GM19238 (cell line): ENCODE results near the gene AP2B1.

Experiments used
- DNase-seq: peaks from one replicate; pipeline ENCODE4 v3.0.0; 2011; ENCODE audit warnings: low spot score; ENCODE audit not compliant: insufficient read length

Gene AP2B1

DNA sequence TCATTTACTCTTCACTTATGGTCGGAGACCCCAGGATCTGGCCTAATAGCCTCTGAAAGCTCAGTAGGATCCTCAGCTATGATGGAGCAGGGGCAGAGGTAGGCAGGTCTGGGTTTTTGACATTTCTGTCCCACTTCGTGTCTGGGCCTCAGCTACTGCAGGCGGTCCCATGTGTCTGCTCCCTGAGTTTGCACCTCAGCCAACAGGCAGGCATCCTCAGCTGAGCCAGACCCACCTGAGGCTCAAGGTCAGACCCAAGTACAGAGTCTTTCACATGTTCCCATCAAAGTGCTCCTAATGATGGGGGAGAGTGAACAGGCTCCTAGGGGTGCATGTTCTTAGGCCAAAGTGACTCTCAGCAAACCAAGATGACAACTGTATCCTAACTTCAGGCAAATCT lies 141.4 kb downstream of the AP2B1 start:
- DNase-seq = no peak

DNA sequence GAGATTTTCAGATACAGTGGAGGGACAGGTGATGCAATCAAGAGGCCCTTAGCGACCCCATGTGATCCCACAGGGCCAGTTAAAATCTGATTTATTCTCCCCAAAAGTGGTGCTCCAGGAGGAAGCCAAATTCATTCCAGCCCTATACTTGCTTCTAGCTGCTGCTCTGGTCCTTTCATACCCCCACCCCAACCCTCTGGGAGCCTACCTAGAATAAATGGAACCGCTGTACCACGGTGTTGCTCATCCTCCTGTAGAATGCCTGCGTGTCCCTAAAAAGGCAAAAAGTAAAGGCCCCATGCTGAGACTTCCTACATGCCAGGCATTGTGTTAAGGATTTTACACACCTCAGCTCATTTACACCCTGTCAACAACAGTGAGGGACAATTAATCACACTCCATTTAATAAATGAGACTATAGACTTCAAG lies 142.3 kb downstream of the AP2B1 start:
- DNase-seq = no peak

DNA sequence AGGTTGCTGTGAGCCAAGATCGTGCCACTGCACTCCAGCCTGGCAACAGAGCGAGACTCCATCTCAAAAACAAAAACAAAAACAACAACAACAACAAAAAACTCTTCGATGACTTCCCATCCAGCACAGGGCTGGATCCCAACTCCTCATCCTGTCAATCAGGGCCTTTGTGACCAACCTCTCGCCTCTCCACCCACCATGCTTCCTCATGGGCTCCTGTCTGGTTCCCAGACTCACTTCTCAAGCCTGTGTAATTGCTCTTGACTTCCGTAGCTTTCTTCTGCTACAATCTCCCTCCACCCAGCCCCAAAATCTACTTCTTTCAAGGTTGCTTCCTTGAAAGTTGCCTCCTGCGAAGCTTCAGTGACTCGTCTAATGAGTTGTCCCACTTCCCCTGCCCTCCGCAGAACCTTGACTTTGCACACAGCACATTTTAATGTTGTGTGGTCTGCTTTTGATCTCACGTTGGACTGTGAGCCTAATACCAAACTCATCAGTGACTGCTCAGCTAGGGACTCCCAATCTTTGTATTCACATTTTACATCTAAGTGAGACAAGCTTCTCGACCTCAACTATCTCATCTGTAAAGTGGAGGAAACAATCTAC lies 143.4 kb downstream of the AP2B1 start:
- DNase-seq = no peak

DNA sequence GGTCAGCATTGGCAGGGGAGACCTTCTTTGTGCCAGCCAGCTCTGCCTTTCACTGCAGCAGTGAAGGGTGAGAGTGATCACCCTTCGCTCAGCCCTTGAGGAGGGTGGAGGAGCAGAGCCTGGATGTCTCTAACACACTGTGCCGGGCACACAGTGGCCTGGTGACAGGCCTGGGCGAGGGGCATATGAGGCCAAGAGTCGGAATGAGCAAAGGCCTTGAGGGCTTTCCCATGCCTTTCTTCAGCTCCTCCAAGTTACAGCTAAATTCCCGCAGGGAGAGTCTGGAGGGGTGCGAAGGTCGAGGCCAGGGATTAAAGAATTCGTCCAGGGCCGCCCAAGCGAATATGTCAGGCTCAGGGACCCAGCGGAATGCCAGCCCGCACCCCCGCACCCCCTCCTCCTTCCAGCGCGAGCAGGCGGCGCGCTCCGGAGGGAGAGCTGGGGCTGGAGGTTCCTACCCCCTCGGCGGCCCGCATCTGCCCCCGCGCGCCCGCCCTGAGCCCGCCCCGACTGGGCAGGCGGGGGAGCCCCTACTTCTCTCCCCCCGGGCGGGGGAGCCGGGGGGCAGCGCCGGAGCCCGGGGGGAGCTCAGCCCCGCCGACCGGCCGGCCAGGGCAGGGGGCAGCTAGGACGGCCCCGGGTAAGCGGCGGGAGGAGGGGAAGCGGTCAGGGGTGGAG lies 144.3 kb downstream of the AP2B1 start, which contains the start of gene RASL10B:
Gene RASL10B, plus strand, starts transcription at position 401 of the 678 bp plus-strand sequence. CDS start 3,546 bp downstream, outside the sequence.
- no peak for DNase-seq

DNA sequence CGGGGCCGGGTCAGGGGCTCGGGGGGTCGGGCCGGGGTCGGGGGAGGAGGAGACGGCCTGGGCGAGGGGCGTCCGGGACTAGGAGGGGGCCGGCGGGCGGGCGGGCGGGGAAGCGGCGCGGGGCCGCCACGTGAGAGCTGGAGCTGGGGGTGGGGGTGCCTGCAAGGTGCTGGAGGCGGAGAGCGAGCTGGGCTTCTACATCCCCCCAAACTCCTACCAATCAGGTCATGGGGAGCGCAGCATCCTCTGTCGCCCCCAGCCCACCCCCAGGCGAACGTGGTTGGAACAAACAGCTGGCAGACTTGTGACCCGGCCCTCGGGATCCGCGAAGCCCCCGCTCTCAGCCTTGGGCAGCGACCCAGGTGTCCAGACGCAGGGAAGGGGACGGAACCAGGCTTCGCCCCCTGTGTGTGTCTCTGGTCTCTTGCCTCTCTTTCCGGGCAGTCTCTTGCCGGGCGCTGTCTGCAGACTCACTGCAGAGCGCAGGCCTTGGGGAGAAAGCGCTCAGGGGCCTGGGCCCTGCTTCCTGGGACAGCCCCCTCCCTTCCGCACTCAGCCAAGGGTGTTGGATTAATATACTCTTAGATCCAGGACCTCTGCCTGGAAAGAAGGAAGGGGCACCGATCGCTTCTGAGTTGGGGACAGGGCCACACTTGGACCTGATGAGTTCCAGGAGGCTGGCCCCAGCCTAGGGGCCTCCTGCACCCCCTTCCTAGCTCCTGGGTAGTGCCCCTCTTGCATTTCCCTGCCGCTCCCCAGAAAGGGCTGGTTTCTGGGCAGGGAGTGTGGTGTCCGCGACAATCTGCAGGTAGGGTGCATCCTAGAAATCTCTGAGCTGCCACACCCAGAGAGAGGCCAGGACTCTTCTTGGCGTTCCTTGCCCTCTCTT lies 145.0 kb downstream of the AP2B1 start:
- DNase-seq = no peak

DNA sequence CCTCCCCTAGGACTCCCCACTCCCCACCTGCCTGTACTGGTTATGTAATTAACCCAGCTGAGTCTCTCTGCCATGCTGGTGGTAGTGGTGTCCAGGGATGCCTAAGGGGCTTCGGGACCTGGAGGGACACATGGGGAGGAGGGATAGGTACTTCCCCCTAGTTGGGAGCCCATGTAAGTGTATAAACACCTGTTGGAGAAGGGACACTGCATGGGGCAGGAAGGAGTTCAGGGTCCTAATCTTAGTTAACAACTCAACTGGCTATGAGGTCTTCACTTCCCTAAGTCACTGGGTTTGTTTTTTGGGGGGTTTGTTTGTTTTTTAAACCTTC lies 145.6 kb downstream of the AP2B1 start:
- no peak for DNase-seq

DNA sequence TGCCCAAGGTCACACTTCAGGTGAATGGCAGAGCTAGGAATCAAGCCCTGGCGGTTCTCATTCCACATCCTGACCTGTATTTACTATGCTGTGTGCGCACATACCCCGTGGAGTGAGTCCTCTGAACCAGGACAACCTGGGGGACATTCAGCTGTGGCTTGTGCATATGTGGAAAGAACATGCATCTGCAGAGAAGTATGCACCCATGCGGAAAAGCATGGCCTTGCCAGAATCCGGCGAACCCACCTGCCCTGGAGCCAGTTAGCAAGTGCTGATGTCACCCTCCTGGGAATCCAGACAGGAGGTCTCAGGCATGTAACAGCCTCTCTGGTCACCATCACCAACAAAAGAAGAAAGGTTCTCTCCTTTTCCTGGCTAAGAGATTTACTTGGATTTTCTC lies 146.2 kb downstream of the AP2B1 start:
- DNase-seq = no peak

DNA sequence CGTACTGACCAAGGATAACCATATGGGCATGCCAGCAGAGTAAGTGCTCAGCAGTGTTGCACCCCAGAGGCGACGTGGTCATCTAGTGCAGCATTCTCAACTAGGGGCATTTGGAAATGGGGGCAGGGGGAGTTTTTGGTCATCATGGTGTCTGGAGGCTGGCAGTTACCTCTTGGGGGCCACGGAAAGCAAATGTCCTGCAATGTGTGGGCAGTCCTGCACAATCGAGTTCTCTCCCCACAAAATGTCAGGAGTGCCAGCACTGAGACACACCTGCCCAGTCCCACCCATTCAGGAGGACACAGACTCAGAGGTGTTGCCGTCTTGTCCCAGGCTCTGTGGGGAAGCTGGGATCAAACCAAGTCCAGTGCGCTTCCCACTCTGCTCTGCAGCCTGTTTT lies 147.3 kb downstream of the AP2B1 start:
- DNase-seq = no peak

DNA sequence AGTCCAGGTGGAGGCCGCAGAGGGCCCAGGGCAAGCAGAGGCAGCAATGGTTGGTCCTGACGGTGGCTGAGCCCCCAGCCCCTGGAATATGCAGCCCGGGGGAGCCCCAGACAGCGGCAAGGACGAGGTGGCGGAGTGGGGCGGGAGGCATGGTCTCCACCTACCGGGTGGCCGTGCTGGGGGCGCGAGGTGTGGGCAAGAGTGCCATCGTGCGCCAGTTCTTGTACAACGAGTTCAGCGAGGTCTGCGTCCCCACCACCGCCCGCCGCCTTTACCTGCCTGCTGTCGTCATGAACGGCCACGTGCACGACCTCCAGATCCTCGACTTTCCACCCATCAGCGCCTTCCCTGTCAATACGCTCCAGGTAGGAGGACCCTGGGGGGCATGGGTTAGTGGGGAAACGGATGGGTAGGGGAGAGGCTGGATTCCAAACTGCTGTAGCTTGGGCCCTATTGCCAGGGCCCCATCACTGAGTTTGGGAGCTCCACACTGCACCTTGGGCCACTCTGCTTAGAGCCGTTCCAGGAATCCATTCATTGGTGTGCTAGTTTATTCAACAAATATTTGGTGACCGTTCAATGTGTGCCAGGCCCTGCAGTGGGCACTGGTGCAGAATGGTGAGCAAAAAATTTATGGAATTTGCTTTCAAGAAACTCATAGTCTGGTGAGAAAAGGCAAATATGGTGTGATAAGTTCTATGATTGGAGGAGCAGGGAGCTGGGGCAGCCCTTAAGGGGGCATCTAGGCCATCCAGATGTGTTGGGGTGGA lies 148.1 kb downstream of the AP2B1 start:
- no peak for DNase-seq

DNA sequence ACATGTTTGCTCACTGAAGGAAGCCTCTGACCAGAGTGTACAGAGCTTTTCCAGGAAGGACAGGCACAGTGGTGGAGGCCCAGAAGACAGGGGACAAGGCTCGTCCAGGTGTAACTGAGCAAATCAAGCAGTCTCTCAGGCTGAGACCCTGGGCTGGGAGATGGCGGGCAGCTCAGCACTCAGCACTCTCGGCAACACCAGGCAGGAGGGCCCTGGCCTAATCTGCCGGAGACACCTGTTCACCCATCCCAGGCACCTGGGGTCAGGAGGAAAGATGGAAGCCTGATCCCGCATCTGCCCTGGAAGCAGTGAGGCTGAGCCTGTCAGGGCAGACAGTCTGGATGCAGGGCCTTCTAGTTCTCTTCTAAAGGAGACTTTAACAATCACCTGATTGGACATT lies 149.1 kb downstream of the AP2B1 start:
- DNase-seq = no peak

DNA sequence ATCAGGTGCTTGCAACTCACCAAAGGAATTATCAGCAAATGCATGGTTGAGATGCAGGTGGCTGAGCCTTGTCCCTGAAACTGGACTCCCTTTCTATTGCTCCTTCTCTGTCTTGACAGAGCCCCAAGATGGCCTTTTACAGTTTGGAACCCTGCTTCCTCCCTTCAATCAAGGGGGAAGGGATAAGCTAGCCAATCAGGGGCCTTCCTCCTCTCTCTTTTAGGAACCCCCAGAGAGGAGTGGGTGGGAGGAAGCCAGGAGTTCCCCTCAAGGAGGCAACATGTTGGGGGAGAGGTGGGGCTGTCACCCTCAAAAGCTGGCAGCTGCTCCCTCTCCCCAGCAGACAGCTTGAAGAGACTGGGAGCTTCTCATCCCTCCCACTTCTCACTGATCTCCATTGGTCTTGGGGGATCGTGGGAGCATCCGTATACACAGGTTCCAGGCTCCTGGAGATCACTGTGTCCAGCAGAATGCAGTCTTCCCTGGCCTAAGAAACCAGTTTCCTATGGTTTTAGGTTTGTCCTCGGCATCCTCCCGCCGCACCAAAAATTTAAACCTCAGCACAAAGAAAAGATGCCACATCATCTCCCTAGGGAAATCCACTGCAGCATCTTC lies 151.5 kb downstream of the AP2B1 start:
- DNase-seq = no peak

DNA sequence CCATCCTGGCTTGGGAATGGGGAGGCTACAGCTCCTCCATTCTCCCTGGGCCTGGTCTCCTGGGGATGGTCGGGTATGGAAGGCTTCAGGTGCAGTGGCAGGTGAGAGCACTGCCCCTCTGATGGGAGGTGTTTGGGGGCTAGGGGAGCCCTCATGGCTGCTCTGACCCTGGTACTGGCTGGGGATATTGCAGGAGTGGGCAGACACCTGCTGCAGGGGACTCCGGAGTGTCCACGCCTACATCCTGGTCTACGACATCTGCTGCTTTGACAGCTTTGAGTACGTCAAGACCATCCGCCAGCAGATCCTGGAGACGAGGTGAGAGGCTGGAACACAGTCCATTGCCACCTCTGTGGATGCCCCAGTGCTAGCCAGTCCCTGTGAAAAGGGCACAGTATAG lies 153.1 kb downstream of the AP2B1 start:
- no peak for DNase-seq

DNA sequence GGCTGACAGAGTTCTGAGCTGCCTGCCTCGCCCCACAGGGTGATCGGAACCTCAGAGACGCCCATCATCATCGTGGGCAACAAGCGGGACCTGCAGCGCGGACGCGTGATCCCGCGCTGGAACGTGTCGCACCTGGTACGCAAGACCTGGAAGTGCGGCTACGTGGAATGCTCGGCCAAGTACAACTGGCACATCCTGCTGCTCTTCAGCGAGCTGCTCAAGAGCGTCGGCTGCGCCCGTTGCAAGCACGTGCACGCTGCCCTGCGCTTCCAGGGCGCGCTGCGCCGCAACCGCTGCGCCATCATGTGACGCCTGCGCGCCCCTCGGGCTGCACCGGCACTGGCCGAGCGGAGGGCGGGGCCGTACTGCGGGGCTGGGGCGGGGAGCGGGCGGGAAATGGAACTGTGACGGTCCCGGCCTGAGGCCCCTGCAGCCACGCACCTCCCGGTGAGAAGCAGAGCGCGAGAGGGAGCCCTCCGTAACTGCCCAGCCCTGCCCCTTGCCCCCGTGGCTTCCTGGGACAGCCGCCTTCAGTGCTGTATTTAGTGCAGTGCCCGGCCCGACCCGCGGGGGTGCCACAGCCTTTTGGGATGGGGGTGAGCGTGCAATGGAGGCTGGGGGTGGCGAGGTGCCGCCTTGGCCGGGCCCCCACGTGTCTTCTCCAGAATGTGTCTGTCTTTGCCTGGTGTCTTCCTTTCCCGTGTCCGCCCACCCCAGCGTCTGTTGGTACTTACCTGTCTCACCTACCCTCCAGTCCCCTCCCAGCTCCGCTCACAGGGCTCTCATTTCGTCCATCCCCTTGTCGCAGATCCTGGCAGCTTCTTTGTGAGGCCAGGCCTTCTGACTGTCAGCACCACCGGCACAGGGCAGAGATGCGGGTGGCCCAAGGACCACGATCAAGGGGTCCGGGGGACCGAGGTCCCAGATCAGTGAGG lies 154.1 kb downstream of the AP2B1 start:
- no peak for DNase-seq

DNA sequence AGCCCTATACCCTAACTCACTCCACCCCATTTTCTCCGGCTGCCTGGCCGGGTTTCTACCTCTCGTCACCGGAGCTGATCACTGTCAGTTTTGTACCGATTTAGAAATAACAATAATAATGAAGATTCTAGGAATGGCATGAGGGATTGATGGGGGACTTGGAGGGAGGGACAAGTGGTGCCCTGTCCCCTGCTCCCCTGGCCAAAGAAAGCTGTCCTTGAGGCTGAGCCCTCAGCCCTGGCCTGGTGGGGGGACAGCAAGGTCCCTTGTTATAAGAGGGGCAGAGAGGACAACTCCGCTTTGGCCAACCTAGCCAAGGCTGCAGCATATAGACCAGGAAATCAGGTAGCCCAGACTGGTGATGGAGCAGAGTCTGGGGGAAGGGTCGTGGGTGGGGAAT lies 155.4 kb downstream of the AP2B1 start:
- no peak for DNase-seq

DNA sequence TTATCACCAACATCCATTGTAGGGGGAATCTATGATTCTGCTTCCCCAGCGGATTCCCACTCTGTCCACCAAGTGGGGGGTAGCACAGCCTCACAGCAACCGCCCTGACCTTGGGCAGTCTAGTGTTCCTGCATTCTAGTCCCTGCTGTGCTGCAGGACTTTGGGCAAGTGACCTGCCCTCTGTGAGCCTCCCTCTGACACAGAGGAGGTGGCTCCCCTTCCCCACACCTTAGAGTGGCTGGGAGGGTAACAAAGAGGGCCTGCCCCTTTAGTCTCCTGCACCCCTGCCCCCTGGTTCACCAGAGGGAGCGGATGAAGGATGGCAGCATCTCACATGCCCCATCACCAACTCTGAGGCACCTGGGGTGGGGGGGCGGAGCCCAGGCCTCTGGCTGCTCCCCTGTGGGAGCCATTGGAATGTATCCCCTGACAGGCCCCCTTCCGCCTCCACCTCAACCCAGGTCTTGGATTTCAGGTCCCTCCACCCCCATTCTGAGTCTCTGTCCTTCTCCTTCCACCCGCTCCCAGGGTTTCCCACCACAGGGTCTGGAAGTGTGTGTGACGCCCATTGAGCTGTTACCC lies 155.9 kb downstream of the AP2B1 start:
- DNase-seq = no peak

DNA sequence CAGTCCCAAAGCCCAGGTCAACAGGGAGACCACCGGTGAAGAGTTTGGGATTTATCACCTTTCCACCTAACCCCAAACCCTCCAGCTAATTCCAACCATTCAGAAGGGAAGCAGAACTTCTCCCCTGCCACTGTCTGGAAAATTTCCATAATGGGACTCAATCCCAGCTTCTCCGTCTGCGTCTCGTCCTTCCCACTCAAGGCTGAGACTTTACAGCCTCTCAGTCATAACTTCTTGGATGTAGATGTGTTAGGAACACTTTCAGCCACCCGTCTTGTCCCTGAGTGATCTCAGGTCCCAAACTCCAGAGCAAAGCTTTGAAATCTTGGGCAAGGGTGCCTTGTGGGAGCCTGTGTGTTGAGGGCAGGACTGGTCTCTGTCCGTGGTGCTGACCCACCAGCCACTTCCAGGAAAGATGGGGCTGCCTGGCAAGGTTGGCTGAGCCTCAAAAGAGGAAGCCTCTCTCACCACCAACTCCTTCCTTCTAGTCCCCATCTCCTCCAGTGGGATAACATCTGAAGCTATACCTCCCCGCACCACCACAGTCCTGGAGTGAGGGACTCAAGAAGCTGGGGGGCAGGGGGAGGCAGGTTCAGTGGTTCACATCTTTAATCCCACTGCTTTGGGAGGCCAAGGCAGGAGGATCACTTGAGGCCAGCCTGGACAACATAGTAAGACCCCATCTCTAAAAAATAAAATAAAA lies 156.7 kb downstream of the AP2B1 start:
- DNase-seq = no peak

DNA sequence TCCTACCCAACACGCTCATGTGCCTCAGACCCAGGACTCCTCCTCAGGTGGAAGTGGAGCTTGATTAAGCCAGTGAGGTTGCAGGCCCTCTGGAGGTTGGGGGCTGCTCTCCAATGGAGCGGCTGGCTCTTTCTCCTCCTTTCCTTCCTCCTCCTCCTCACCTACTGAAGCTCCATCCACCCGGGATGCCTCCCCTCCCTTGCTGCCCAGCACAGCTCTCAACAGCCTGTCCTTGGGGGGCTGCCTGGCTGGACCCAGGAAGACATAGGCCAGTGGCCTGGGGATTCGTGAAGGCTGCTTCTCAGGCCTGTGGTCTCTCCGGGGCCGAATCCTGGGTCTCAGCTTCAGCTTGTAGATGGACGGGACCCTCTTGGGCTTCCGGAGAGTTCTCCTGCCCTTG lies 157.7 kb downstream of the AP2B1 start:
- DNase-seq = no peak

DNA sequence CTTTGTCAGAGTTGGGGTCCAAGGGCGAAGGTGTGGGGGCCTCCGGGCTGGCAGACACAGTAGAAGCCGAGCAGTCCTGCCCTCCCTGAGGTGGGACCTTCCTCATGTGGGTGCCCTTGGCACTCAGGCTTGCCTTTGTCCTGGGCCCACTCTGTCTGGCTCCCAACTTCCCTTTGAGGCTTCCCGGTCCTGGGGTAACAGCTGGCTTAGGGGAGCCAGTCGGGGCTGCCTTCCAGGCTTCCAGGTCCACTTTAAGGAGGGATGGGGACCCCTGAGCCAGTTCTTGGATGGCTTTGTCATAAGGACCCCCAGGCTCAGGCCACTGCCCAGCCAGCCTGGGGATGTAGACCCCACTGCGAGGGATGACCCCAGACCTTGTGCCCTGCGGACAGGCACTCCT lies 158.1 kb downstream of the AP2B1 start:
- DNase-seq = no peak

DNA sequence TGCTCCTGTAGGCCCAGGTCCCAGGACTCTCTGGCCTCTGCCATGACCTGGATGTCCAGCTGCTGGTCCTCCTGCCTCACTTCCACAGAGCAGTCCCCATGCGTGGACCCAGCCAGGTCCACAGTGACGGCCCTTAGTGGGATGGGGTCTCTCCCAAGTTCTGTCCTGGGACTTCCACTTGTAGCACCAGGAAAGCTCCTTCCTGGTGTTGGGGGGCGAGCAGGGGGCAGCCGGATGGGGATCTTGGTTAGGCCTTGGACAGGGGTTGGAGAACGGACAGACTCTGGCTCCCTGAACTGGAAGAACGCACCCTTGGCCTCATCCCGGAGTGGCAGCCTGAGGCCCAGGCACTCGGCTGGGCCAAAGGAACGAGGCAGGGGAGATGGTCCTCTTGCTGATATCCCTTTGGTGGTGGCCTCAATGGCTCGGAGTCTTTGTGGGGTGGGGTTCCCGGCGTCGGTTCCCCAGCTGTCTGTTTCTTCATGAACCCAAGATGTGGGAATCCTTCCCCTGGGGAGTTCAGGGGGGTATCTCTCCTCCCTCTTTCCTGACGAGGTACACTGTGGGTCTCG lies 158.7 kb downstream of the AP2B1 start:
- DNase-seq = no peak
